AG09309 (cell line): ENCODE data around the gene ZNF292.
"Not testable (repeated sequence)": the region's sequence is repeated elsewhere in the genome, so short reads cannot be mapped to it uniquely, and the experiment has no call there.

ENCODE experiments used
- DNase-seq: peaks from one replicate; pipeline ENCODE4 v3.0.0-alpha.2; 2010; ENCODE audit warnings: low read depth
- H3K4me3 ChIP-seq: 2 replicates; pipeline ENCODE4 v1.5.1; 2011; ENCODE audit warnings: mild to moderate bottlenecking, low read depth, low read length, moderate library complexity; ENCODE audit not compliant: control insufficient read depth
- TF ChIP-seq, protein P1 (sequence below): IDR thresholded peaks from 2 replicates; pipeline ENCODE4 v1.5.1; 2011; ENCODE audit warnings: mild to moderate bottlenecking, low read depth, low read length, inconsistent platforms; ENCODE audit not compliant: insufficient read depth, control insufficient read depth; ENCODE audit errors: missing control alignments

Gene ZNF292

DNA sequence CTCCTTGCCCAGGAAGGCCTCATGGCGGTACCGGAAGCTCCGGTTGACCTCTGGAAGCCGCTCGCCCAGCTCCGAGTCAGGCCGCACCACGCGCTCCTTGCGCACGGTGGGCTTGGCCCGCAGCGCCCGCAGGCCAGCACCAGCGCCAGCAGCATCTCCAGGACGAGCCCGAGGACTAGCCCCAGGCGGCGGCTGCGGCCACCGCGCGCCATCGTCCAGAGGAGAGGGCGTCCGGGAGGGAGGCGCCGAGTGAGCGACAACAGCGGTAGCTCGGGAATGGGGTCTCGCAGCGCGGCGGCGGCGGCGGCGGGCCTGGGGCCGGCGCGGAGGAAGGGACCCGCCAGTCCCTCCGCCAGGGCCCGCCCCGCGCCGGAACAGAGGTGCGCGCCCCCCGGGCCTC lies 32.9 kb upstream of the ZNF292 start:
- no peak for DNase-seq
- H3K4me3 ChIP-seq: no peak overlapping the region
- TF ChIP-seq, protein P1, sequence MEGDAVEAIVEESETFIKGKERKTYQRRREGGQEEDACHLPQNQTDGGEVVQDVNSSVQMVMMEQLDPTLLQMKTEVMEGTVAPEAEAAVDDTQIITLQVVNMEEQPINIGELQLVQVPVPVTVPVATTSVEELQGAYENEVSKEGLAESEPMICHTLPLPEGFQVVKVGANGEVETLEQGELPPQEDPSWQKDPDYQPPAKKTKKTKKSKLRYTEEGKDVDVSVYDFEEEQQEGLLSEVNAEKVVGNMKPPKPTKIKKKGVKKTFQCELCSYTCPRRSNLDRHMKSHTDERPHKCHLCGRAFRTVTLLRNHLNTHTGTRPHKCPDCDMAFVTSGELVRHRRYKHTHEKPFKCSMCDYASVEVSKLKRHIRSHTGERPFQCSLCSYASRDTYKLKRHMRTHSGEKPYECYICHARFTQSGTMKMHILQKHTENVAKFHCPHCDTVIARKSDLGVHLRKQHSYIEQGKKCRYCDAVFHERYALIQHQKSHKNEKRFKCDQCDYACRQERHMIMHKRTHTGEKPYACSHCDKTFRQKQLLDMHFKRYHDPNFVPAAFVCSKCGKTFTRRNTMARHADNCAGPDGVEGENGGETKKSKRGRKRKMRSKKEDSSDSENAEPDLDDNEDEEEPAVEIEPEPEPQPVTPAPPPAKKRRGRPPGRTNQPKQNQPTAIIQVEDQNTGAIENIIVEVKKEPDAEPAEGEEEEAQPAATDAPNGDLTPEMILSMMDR: no peak

DNA sequence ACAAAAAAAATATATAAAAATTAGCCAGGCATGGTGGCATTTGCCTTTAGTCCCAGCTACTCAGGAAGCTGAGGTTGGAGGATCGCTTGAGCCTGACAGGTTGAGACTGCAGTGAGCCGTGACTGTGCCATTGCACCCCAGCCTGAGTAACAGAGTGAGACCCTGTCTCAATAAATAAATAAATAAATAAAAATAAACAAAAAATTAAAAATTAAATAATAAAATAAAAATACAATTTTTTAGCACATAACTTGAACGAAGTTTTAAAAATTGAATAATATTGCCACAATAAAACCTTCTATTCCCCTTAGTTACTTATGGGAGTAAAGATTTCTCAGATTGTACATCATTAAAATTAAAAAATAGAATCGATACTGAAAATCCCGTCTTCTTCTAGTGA lies 31.3 kb upstream of the ZNF292 start:
- H3K4me3 ChIP-seq: no peak overlapping the region
- no peak for DNase-seq
- TF ChIP-seq, protein P1: no peak

GRCh38 chr6:87126501-87126900 lies 28.9 kb upstream of the ZNF292 start:
- DNase-seq: no peak
- TF ChIP-seq, protein P1: no peak
- H3K4me3 ChIP-seq: no peak overlapping the region

DNA sequence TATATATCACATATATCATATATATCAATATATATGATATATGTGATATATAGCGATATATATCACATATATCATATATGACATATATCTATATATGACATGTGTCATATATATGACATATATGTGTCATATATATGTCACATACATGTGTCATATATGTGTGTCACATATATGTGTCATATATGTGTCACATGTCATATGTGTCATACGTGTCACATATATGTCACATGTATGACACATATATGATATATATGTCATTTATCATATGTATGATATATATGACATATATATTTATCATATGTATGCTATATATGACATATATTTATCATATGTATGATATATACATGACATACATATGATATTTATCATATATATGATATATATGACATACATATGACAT lies 27.6 kb upstream of the ZNF292 start:
- no peak for DNase-seq
- no peak overlapping the region for H3K4me3 ChIP-seq
- TF ChIP-seq, protein P1: no peak

DNA sequence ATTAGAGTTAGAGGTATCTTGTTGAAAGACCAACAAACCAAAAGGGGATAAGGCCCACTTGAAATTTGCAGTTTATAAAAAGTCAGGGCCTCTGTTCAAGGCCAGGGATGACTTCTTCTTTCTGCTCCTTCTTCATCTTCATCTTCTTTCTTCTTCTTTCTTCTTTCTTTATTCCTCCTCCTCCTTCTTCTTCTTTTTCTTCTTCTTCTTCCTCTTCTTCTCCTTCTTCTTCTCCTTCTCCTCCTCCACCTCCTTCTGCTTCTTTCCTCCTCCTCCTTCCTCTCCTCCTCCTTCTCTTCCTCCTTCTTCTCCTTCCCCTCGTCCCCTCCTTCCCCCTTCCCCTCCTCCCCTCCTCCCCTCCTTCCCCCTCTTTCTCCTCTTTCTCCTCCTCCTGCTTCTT lies 18.4 kb upstream of the ZNF292 start:
- TF ChIP-seq, protein P1: no peak
- DNase-seq: no peak
- no peak overlapping the region for H3K4me3 ChIP-seq

- H3K4me3 ChIP-seq: no peak overlapping the region
- TF ChIP-seq, protein P1: peak; percentile 69
- no peak for DNase-seq
Observed at GRCh38 chr6:87139236-87139635, 16.1 kb upstream of the ZNF292 start.

- H3K4me3 ChIP-seq, DNase-seq: not testable (repeated sequence)
Observed at GRCh38 chr6:87139927-87140326, 15.4 kb upstream of the ZNF292 start.
